ENCODE results near the gene DAW1.

GRCh38 chr2:227871375-227871791 lies at the start of gene DAW1:
- TF ChIP-seq CTCF (IDR thresholded peaks at IDR 0.05) (no peak), EP300 (IDR thresholded peaks at IDR 0.05) (no peak)

Measured in tibial nerve (tissue), 4 donors.